Muscle layer of duodenum (tissue), 2 donors: Measurements from ENCODE around the gene DDI1.

Source experiments
- H3K27ac ChIP-seq: one replicate; pipeline ENCODE4 v1.7.0; 2013; ENCODE audit warnings: mild to moderate bottlenecking, low read length
- H3K27me3 ChIP-seq: one replicate; pipeline ENCODE4 v1.7.0; 2013; ENCODE audit warnings: low read depth, mild to moderate bottlenecking, control low read depth, low read length
- H3K36me3 ChIP-seq, 2 donors: one replicate each; pipeline ENCODE4 v1.7.0; 2013; ENCODE audit warnings: low read length in 2 of 2, control low read depth in 1 of 2, mild to moderate bottlenecking in 1 of 2; ENCODE audit not compliant: insufficient read depth in 2 of 2, control insufficient read depth in 1 of 2
- H3K4me1 ChIP-seq, 2 donors: one replicate each; pipeline ENCODE4 v1.7.0; 2013; ENCODE audit warnings: low read length in 2 of 2, mild to moderate bottlenecking in 2 of 2, control low read depth in 1 of 2, moderate library complexity in 1 of 2; ENCODE audit not compliant: insufficient read depth in 2 of 2, control insufficient read depth in 1 of 2
- H3K4me3 ChIP-seq, 2 donors: one replicate each; pipeline ENCODE4 v1.7.0; 2013; ENCODE audit warnings: low read length in 2 of 2, low read depth in 1 of 2, mild to moderate bottlenecking in 1 of 2
- H3K9me3 ChIP-seq, 2 donors: one replicate each; pipeline ENCODE4 v1.7.0; 2013; ENCODE audit warnings: low read length in 2 of 2, control low read depth in 1 of 2, mild to moderate bottlenecking in 1 of 2; ENCODE audit not compliant: control insufficient read depth in 1 of 2
- donor health status: healthy.

DDI1 gene

DNA sequence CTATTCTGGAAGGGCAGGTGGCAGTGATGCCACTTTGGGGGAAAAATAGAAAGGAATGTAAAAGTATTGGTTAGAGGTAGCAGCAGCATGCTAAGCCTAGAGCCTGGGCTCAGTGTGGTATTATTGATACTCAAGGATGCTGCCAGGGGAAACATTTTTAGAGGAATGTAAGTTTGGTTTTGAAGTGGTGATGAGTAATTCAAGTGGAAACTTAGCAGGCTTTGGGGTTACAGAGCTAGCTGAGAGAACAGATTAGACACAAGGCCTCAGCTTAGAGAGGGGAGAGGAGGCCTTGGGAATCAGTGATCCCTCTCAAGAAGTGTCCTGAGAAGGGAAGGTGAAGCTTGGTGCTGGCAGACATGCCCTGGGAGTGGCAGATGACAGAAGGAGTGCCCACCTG lies 32.9 kb upstream of the DDI1 start:
- Histone ChIP-seq H3K27me3 (no peaks in the 10 kb centered on the region), H3K27ac (no peak overlapping the region), H3K4me1 (peaks cover 0 to 8% of the 10 kb centered on the region in 2 donors), H3K4me3 (no peak overlapping the region), H3K36me3 (no peaks in the 10 kb centered on the region), H3K9me3 (no peaks in the 10 kb centered on the region)

DNA sequence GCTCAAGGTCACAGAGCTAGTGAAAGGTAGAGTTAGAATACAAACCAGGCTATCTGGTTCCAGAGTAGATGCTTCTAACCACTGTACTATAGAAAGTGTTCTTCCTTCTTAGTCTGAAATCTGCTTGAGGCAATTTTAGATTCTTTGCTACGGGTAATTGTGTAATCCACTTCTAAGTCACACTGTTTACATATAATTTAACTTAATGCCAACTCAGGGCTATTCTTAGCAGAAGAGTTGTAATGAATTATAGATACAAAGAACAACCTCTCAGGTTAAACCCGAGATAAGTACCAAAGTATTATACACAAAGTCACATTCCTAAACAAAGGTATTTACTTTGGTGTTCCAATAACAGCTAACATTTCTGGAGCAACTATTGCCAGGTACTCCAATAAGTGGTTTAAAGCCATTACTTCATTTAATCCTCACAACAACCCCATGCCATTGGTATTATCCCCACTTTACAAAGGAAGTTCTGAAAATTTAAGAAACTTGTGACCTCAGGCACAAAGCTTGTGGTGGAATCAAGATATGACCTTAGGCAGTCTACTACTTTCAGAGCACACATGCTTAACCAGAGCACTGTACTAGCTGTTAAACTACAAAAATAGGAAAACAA lies 31.1 kb upstream of the DDI1 start:
- Histone ChIP-seq H3K4me3 (no peak overlapping the region), H3K27me3 (no peaks in the 10 kb centered on the region), H3K4me1 (peaks cover 0 to 8% of the 10 kb centered on the region in 2 donors), H3K27ac (no peak overlapping the region), H3K36me3 (no peaks in the 10 kb centered on the region), H3K9me3 (no peaks in the 10 kb centered on the region)

DNA sequence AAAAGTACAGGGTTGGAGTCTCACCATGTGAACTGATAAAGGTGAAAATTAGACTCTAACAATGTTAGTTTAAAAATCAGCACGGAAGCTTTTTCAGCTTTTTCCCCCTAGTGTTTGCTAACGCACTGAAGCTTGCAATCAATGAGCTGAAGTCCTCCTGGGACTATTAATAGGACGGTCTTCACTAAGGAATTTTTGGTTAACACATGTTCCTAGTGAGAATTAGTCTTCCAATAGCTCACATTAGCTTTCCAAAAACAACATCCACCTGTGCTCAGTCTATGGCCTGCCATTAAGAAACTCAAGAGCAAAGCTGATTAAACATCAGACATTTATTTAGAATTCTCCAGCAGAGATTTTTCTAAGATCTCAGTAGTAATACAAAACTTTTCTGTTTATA lies 26.7 kb upstream of the DDI1 start:
- no peak overlapping the region for H3K27ac ChIP-seq
- H3K4me3 ChIP-seq = no peak overlapping the region
- H3K9me3 ChIP-seq = no peaks in the 10 kb centered on the region
- no peaks in the 10 kb centered on the region for H3K27me3 ChIP-seq
- H3K4me1 ChIP-seq = peaks cover 0 to 8% of the 10 kb centered on the region in 2 donors
- H3K36me3 ChIP-seq = no peaks in the 10 kb centered on the region

DNA sequence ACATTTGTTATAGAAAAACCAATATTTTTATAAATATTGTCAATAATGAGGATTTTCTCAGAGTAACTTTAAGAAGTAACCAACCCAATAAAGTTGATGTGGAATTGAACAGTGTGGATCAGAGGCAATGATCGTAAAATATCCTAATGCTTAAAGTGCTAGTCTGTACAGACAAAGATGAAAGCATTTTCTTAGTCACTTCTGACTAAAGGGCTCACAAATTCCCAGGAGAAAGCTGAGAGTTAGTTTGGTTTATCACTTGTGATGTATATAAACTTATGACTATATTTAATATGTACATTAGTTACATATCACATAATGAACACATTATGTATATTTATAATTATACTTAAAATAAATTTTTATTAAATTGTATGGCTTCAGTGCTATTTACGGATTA lies 25.4 kb upstream of the DDI1 start:
- no peaks in the 10 kb centered on the region for H3K27me3 ChIP-seq
- no peaks in the 10 kb centered on the region for H3K9me3 ChIP-seq
- no peak overlapping the region for H3K4me3 ChIP-seq
- no peak overlapping the region for H3K27ac ChIP-seq
- H3K4me1 ChIP-seq = peaks cover 0 to under 1% of the 10 kb centered on the region in 2 donors
- H3K36me3 ChIP-seq = no peaks in the 10 kb centered on the region

DNA sequence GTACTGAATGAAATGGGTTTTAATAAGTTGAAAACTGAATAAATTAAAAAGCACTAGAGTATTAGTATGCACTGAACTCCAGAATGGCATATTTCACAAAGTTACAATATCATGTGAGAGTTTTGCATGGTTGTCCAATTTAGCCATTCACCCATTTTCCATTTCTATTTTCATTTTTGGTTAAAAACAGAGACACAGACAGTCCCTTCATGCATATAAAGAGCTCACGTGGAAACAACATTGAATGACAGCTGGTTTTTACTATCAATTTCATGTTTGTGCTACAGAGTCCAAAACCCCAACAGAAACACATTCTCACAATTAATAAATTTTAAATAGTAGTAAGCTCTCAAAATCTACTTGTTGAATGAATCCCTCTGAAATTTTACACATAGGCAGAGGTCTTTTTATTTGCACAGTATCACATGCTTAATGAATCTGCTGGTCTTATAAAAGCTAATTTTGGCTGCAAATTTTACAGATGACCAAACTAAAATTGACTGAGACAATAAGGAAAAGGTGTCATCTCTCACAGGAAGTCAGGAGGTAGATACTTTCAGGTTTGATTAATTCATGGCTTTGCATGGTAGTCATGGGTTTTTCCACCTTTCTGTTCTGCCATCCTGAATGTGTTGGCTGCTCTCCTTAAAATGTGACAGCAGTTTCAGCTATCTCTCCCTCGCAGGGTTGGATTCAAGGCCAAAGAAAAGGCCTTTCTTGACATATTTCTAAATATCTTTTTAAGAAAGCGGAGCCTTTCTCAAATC lies 20.6 kb upstream of the DDI1 start:
- Histone ChIP-seq H3K27me3 (no peaks in the 10 kb centered on the region), H3K36me3 (no peaks in the 10 kb centered on the region), H3K4me3 (no peak overlapping the region), H3K4me1 (no peaks in the 10 kb centered on the region), H3K9me3 (no peaks in the 10 kb centered on the region), H3K27ac (no peak overlapping the region)

DNA sequence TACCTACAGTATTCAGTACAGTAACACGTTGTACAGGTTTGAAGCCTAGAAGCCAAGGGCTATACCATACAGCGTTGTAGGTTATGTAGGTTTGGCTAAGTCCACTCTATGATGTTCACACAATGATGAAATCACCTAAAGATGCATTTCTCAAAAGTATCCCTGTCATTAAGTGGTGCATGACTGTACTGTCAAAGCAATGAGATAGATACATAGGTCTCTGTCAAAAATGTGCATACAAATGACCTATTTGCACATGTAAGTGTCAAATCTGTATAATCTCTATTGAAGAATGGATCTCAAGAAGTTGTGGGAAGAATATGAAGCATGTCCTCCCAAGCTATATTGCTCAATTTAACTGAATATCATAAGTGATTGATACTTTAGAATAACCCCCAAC lies 11.9 kb upstream of the DDI1 start:
- no peaks in the 10 kb centered on the region for H3K36me3 ChIP-seq
- H3K4me3 ChIP-seq = no peak overlapping the region
- no peak overlapping the region for H3K27ac ChIP-seq
- H3K4me1 ChIP-seq = no peaks in the 10 kb centered on the region
- H3K9me3 ChIP-seq = no peaks in the 10 kb centered on the region
- H3K27me3 ChIP-seq = no peaks in the 10 kb centered on the region

DNA sequence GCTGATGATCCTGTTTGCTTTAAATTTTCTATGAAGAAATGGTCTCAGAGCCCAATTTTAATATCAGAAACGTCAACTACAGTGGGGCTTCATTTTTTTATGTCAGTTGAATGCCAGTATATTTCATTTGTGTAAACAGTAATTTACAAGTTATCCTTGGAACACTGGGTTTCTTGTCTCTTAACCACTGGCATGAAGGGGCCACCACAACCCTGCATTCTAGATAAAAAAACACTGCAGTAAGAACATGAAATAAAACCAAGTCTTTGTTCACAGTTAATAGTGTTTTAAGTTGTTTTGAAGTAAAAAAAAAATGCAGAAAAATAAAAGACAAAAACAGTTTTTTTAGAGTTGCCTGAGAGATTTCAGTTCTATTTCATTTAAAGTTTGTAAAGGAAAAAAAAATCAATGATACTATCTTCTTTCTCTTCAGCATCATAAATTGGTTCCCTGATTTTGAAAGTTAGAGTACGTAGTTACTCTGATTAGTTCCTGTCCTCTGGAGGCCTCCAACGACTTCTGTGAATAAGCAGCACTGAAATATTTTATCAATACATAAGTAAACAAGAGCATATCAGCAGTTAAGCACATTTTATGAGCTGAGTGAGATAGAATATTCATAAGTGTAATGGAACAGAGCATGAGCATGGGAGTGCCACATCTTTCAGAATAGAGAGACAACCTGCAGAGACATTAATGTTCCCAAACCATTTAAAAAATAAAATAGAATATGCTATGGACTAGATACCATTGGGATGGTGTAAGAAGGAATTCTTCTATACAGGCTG lies 7.8 kb upstream of the DDI1 start:
- H3K27me3 ChIP-seq = no peaks in the 10 kb centered on the region
- no peaks in the 10 kb centered on the region for H3K4me1 ChIP-seq
- H3K27ac ChIP-seq = no peak overlapping the region
- no peak overlapping the region for H3K4me3 ChIP-seq
- no peaks in the 10 kb centered on the region for H3K36me3 ChIP-seq
- H3K9me3 ChIP-seq = peaks cover 0 to 3% of the 10 kb centered on the region in 2 donors

DNA sequence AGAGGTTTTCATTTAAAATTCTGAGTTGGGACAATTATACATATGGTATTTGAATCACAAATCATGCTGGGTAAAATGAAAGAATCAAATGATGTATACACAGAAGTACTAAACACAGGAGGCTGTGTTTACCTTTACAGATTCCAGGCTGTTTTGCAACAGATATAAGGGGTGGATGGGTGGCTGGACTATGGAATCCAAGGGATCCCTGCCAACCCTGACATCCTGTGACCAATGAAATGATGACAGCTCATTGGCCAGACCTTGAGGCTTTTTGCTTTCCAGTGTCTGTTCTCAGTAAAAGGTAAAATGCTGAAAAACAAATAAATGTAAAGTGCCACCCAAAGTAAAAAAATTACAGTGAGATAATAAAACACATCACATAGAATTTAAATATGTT lies 3.3 kb upstream of the DDI1 start:
- Histone ChIP-seq H3K36me3 (no peaks in the 10 kb centered on the region), H3K27ac (no peak overlapping the region), H3K4me3 (no peak overlapping the region), H3K27me3 (no peaks in the 10 kb centered on the region), H3K9me3 (peaks cover 0 to 3% of the 10 kb centered on the region in 2 donors), H3K4me1 (no peaks in the 10 kb centered on the region)

DNA sequence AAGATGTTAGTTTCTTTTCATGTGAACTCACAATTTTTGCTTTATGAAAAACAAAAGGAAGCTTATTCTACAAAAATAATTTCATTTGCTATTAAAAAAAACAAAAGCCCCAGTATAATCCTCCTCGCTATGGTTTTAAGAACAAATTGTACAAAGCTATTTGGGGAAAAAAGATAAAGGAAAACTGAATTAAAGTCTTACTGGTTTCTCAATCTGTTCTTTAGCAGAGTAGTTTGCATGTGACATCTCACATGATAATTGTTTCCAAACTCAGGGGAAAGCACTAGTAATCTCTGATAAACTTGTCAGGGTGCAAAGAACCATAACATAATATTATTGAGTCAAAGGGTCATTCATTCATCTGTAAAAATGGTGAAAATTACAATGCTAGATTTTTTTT lies 2.9 kb upstream of the DDI1 start:
- H3K27ac ChIP-seq = no peak overlapping the region
- H3K4me3 ChIP-seq = no peak overlapping the region

DNA sequence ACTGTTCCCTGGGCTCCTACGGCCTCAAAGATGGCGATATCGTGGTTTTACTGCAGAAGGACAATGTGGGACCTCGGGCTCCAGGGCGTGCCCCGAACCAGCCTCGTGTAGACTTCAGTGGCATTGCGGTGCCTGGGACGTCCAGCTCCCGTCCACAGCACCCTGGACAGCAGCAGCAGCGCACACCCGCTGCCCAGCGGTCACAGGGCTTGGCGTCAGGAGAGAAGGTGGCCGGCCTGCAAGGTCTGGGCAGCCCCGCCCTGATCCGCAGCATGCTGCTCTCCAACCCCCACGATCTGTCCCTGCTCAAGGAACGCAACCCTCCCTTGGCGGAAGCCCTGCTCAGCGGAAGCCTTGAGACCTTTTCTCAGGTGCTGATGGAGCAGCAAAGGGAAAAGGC lies 555 bp downstream of the DDI1 start:
- Histone ChIP-seq H3K9me3 (no peaks in the 10 kb centered on the region), H3K4me3 (no peak overlapping the region), H3K27me3 (no peaks in the 10 kb centered on the region), H3K36me3 (no peaks in the 10 kb centered on the region), H3K27ac (no peak overlapping the region), H3K4me1 (no peaks in the 10 kb centered on the region)

More for the DNA sequence above, 2.9 kb upstream of the DDI1 start:
- H3K4me1 ChIP-seq = no peaks in the 10 kb centered on the region
- H3K9me3 ChIP-seq = peaks cover 0 to 3% of the 10 kb centered on the region in 2 donors
- H3K27me3 ChIP-seq = no peaks in the 10 kb centered on the region
- no peaks in the 10 kb centered on the region for H3K36me3 ChIP-seq

DNA sequence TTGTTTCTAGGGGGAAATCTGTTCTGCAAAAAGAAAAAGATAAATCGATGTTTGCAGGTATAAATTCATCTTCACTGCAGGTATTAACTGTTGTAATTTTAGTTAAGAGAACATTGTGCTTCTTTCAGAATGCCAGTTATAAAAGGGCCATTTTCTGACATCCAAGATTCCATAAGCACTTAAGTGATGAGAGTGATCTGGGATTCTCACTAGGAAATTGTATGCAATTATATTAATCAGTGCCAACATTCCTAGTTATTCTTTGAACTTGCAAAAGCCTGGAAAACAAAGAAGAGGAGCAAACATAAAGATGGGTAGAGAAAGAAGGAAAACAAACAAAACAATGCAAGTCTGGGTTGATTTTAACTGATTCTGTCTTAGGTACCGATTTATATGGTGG lies 5.4 kb downstream of the DDI1 start:
- H3K4me3 ChIP-seq = no peak overlapping the region
- H3K9me3 ChIP-seq = no peaks in the 10 kb centered on the region
- H3K27ac ChIP-seq = no peak overlapping the region
- H3K27me3 ChIP-seq = no peaks in the 10 kb centered on the region
- no peaks in the 10 kb centered on the region for H3K36me3 ChIP-seq
- H3K4me1 ChIP-seq = no peaks in the 10 kb centered on the region
